ENCODE results near the gene BICD1.
A peak's percentile ranks its signal among the peaks of the same experiment; 100 is the strongest.

The BICD1 gene

DNA sequence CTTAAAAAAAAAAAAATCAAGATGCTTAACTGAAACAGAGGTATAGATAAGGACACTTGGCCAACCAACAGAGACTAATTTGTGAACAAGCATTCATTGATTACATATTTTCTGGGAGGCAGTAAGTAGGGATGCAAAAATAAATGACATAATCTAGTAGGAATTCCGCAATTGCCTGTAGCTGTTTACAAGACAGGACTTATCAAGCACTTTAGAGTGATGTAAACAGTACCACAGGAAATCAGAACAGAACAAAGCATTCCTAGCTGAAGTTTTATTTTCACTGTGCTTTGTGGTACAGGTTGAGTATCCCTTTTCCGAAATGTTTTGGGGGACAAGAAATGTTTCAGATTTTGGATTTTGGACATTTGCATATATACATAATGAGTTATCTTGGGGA, 224.5 kb downstream of the BICD1 start:
- DNase-seq (ENCODE audit: low spot score), result no peak
- in situ Hi-C loops (cut with MboI; ENCODE audit: low pct_unique_long_range_greater_than_20kb, low sequenced_read_pairs, unreplicated experiment), result no loop called here
- TF ChIP-seq, protein P1, sequence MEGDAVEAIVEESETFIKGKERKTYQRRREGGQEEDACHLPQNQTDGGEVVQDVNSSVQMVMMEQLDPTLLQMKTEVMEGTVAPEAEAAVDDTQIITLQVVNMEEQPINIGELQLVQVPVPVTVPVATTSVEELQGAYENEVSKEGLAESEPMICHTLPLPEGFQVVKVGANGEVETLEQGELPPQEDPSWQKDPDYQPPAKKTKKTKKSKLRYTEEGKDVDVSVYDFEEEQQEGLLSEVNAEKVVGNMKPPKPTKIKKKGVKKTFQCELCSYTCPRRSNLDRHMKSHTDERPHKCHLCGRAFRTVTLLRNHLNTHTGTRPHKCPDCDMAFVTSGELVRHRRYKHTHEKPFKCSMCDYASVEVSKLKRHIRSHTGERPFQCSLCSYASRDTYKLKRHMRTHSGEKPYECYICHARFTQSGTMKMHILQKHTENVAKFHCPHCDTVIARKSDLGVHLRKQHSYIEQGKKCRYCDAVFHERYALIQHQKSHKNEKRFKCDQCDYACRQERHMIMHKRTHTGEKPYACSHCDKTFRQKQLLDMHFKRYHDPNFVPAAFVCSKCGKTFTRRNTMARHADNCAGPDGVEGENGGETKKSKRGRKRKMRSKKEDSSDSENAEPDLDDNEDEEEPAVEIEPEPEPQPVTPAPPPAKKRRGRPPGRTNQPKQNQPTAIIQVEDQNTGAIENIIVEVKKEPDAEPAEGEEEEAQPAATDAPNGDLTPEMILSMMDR (IDR thresholded peaks at IDR 0.05; ENCODE audit: extremely low read depth, insufficient read depth, missing control alignments), result no peak

- TF ChIP-seq, protein P1 (IDR thresholded peaks at IDR 0.05; ENCODE audit: extremely low read depth, insufficient read depth, missing control alignments), result no peak
- DNase-seq (ENCODE audit: low spot score), result no peak
- in situ Hi-C loops (cut with MboI; ENCODE audit: low pct_unique_long_range_greater_than_20kb, low sequenced_read_pairs, unreplicated experiment), result no loop called here
These were observed 225.8 kb downstream of the BICD1 start for GRCh38 chr12:32332446-32332845.

GRCh38 chr12:32334371-32334777, 227.7 kb downstream of the BICD1 start:
- TF ChIP-seq, protein P1 (IDR thresholded peaks at IDR 0.05; ENCODE audit: extremely low read depth, insufficient read depth, missing control alignments), result peak; percentile 15
- in situ Hi-C loops (cut with MboI; ENCODE audit: low pct_unique_long_range_greater_than_20kb, low sequenced_read_pairs, unreplicated experiment), result no loop called here
- DNase-seq (ENCODE audit: low spot score), result peak; percentile 28

DNA sequence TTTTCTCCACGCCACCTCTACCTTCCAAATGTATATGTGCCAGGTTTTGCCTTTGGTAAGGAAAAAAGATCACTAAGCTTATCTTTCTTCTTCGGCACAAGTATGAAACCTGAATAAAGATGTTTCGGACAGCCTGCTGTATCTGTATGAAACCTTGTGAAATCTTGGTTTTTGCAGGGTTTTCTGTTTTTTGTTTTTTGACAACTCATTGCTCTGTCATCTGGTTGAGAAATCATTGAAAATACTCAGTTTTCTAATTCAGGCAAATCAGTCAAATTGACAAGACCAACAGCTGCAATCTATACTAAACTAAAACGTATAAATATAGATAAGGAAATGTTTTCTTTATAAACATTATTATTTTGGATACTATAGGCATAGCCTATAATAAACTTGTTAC, 229.6 kb downstream of the BICD1 start:
- in situ Hi-C loops (cut with MboI; ENCODE audit: low pct_unique_long_range_greater_than_20kb, low sequenced_read_pairs, unreplicated experiment), result no loop called here
- TF ChIP-seq, protein P1 (IDR thresholded peaks at IDR 0.05; ENCODE audit: extremely low read depth, insufficient read depth, missing control alignments), result no peak
- no peak for DNase-seq (ENCODE audit: low spot score)

- in situ Hi-C loops (cut with MboI; ENCODE audit: low pct_unique_long_range_greater_than_20kb, low sequenced_read_pairs, unreplicated experiment), result no loop called here
- TF ChIP-seq, protein P1 (IDR thresholded peaks at IDR 0.05; ENCODE audit: extremely low read depth, insufficient read depth, missing control alignments), result no peak
- no peak for DNase-seq (ENCODE audit: low spot score)
These were observed 236.8 kb downstream of the BICD1 start for GRCh38 chr12:32343496-32343895.

DNA sequence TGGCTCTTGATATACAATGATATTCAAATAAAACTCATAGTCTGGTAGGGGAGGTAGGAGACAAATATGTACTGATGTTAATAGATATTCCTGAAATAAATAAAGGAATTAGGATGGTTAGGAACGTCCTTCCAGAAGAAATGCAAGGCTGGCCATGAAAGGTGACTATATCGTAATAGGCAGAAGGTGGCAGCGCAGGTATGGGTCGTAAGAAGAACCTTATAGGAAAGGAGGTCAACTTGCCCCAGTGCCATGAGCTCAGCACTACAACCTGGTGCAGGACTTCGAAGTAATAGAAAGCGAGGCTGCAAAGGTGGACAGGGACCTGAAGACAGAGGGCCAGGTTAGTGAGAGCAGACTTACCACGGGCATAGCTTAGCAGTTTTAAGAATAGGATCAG, 237.4 kb downstream of the BICD1 start:
- no peak for DNase-seq (ENCODE audit: low spot score)
- in situ Hi-C loops (cut with MboI; ENCODE audit: low pct_unique_long_range_greater_than_20kb, low sequenced_read_pairs, unreplicated experiment), result no loop called here
- TF ChIP-seq, protein P1 (IDR thresholded peaks at IDR 0.05; ENCODE audit: extremely low read depth, insufficient read depth, missing control alignments), result no peak

- DNase-seq (ENCODE audit: low spot score), result no peak
- in situ Hi-C loops (cut with MboI; ENCODE audit: low pct_unique_long_range_greater_than_20kb, low sequenced_read_pairs, unreplicated experiment), result no loop called here
- TF ChIP-seq, protein P1 (IDR thresholded peaks at IDR 0.05; ENCODE audit: extremely low read depth, insufficient read depth, missing control alignments), result no peak
These were observed 246.9 kb downstream of the BICD1 start for GRCh38 chr12:32353540-32353939.
